B cell (primary cell): ENCODE data around the gene ENPP4.

Experiments
- EZH2 ChIP-seq: IDR thresholded peaks from 2 replicates; pipeline ENCODE4 v1.6.1; 2012; ENCODE audit warnings: borderline replicate concordance, low read depth, mild to moderate bottlenecking, moderate library complexity, low read length; ENCODE audit not compliant: insufficient read depth, poor library complexity, severe bottlenecking
- TF ChIP-seq, protein P1 (sequence below): fragments of 200-600 bp; IDR thresholded peaks from one replicate; pipeline ENCODE4 v1.8.0; 2022; ENCODE audit warnings: antibody characterized with exemption, mild to moderate bottlenecking

DNA sequence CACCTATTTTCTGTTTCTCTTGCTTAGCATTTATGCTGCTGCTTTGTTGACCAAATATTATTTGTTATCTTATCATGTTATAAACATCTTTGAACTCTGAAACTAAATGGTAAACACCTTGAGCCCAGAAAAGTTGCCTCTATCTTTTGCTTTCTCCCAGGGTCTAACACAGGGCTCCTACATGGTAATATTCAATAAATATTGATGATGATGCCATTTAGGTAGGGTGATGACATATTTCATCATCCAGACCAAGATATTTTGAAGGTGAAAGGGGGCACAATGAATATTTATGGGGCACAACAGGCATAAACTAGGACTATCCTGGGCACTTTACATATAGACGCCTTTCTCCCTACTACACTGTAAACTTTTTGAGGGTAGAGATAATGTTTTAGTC lies 11.6 kb upstream of the ENPP4 start:
- TF ChIP-seq, protein P1, sequence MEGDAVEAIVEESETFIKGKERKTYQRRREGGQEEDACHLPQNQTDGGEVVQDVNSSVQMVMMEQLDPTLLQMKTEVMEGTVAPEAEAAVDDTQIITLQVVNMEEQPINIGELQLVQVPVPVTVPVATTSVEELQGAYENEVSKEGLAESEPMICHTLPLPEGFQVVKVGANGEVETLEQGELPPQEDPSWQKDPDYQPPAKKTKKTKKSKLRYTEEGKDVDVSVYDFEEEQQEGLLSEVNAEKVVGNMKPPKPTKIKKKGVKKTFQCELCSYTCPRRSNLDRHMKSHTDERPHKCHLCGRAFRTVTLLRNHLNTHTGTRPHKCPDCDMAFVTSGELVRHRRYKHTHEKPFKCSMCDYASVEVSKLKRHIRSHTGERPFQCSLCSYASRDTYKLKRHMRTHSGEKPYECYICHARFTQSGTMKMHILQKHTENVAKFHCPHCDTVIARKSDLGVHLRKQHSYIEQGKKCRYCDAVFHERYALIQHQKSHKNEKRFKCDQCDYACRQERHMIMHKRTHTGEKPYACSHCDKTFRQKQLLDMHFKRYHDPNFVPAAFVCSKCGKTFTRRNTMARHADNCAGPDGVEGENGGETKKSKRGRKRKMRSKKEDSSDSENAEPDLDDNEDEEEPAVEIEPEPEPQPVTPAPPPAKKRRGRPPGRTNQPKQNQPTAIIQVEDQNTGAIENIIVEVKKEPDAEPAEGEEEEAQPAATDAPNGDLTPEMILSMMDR, result no peak
- TF ChIP-seq EZH2, result no peak
